ENCODE data around the gene EXOC6B. TPM values are rescaled to one million over a fixed set of nuclear protein-coding genes. Genes with fewer than 3 reads are reported as not detected.

EXOC6B gene
- total and polyA plus RNA-seq, 9 of the 15 experiments (the other 6 are each of a cell fraction or from before 2014, with no cell fraction given) = 0.28 to 4.2 (median 2.0) TPM

DNA sequence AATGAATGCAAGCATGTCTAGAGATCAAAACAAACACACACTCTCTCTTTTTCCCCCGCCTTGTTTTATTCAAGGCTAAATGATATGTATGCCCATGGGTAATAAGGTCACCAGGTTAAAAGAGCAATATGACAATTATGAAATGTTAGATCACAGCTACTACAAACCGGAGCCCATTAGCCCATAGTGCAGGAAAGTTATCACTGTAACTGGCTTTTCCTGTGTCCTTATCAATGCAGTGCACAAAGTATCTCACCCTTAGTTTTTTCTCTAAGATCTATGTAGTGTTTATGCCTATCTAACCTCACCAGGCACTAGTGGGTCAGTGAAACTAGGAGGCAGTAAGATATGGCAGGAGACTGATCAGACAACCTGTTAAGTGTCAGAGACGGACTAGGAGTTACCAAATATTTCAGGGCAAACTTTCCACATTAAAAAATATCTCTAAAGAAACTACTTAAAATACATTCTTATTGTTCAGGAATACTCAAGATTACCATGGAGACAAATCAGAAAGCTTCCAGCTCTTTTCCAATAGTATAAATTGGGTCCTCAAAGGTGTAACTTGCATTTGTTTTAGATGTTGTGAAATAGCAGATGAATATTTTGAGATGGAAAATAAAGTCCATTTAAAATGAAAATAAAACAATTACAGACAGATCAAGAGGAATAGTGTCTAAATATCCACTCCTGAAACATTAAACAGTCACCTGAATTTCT is 282.2 kb downstream of the EXOC6B start (continued):
- TF ChIP-seq, protein P1, sequence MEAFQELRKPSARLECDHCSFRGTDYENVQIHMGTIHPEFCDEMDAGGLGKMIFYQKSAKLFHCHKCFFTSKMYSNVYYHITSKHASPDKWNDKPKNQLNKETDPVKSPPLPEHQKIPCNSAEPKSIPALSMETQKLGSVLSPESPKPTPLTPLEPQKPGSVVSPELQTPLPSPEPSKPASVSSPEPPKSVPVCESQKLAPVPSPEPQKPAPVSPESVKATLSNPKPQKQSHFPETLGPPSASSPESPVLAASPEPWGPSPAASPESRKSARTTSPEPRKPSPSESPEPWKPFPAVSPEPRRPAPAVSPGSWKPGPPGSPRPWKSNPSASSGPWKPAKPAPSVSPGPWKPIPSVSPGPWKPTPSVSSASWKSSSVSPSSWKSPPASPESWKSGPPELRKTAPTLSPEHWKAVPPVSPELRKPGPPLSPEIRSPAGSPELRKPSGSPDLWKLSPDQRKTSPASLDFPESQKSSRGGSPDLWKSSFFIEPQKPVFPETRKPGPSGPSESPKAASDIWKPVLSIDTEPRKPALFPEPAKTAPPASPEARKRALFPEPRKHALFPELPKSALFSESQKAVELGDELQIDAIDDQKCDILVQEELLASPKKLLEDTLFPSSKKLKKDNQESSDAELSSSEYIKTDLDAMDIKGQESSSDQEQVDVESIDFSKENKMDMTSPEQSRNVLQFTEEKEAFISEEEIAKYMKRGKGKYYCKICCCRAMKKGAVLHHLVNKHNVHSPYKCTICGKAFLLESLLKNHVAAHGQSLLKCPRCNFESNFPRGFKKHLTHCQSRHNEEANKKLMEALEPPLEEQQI (IDR thresholded peaks at IDR 0.05) = peak; percentile 94
- TF ChIP-seq, protein P2, sequence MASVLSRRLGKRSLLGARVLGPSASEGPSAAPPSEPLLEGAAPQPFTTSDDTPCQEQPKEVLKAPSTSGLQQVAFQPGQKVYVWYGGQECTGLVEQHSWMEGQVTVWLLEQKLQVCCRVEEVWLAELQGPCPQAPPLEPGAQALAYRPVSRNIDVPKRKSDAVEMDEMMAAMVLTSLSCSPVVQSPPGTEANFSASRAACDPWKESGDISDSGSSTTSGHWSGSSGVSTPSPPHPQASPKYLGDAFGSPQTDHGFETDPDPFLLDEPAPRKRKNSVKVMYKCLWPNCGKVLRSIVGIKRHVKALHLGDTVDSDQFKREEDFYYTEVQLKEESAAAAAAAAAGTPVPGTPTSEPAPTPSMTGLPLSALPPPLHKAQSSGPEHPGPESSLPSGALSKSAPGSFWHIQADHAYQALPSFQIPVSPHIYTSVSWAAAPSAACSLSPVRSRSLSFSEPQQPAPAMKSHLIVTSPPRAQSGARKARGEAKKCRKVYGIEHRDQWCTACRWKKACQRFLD (CRISPR knock-in tag; IDR thresholded peaks at IDR 0.05) = peak; percentile 92
- TF ChIP-seq SP2 (IDR thresholded peaks at IDR 0.05; ENCODE audit: extremely low read depth, low read depth, low read length, poor library complexity, severe bottlenecking) (no peak), MCM7 (IDR thresholded peaks at IDR 0.05) (no peak), NFXL1 (CRISPR knock-in tag; IDR thresholded peaks at IDR 0.05) (no peak), PML (IDR thresholded peaks at IDR 0.05; ENCODE audit: low read length) (peak; percentile 98)
- TF ChIP-seq, protein P3, sequence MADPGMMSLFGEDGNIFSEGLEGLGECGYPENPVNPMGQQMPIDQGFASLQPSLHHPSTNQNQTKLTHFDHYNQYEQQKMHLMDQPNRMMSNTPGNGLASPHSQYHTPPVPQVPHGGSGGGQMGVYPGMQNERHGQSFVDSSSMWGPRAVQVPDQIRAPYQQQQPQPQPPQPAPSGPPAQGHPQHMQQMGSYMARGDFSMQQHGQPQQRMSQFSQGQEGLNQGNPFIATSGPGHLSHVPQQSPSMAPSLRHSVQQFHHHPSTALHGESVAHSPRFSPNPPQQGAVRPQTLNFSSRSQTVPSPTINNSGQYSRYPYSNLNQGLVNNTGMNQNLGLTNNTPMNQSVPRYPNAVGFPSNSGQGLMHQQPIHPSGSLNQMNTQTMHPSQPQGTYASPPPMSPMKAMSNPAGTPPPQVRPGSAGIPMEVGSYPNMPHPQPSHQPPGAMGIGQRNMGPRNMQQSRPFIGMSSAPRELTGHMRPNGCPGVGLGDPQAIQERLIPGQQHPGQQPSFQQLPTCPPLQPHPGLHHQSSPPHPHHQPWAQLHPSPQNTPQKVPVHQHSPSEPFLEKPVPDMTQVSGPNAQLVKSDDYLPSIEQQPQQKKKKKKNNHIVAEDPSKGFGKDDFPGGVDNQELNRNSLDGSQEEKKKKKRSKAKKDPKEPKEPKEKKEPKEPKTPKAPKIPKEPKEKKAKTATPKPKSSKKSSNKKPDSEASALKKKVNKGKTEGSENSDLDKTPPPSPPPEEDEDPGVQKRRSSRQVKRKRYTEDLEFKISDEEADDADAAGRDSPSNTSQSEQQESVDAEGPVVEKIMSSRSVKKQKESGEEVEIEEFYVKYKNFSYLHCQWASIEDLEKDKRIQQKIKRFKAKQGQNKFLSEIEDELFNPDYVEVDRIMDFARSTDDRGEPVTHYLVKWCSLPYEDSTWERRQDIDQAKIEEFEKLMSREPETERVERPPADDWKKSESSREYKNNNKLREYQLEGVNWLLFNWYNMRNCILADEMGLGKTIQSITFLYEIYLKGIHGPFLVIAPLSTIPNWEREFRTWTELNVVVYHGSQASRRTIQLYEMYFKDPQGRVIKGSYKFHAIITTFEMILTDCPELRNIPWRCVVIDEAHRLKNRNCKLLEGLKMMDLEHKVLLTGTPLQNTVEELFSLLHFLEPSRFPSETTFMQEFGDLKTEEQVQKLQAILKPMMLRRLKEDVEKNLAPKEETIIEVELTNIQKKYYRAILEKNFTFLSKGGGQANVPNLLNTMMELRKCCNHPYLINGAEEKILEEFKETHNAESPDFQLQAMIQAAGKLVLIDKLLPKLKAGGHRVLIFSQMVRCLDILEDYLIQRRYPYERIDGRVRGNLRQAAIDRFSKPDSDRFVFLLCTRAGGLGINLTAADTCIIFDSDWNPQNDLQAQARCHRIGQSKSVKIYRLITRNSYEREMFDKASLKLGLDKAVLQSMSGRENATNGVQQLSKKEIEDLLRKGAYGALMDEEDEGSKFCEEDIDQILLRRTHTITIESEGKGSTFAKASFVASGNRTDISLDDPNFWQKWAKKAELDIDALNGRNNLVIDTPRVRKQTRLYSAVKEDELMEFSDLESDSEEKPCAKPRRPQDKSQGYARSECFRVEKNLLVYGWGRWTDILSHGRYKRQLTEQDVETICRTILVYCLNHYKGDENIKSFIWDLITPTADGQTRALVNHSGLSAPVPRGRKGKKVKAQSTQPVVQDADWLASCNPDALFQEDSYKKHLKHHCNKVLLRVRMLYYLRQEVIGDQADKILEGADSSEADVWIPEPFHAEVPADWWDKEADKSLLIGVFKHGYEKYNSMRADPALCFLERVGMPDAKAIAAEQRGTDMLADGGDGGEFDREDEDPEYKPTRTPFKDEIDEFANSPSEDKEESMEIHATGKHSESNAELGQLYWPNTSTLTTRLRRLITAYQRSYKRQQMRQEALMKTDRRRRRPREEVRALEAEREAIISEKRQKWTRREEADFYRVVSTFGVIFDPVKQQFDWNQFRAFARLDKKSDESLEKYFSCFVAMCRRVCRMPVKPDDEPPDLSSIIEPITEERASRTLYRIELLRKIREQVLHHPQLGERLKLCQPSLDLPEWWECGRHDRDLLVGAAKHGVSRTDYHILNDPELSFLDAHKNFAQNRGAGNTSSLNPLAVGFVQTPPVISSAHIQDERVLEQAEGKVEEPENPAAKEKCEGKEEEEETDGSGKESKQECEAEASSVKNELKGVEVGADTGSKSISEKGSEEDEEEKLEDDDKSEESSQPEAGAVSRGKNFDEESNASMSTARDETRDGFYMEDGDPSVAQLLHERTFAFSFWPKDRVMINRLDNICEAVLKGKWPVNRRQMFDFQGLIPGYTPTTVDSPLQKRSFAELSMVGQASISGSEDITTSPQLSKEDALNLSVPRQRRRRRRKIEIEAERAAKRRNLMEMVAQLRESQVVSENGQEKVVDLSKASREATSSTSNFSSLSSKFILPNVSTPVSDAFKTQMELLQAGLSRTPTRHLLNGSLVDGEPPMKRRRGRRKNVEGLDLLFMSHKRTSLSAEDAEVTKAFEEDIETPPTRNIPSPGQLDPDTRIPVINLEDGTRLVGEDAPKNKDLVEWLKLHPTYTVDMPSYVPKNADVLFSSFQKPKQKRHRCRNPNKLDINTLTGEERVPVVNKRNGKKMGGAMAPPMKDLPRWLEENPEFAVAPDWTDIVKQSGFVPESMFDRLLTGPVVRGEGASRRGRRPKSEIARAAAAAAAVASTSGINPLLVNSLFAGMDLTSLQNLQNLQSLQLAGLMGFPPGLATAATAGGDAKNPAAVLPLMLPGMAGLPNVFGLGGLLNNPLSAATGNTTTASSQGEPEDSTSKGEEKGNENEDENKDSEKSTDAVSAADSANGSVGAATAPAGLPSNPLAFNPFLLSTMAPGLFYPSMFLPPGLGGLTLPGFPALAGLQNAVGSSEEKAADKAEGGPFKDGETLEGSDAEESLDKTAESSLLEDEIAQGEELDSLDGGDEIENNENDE (IDR thresholded peaks at IDR 0.05; ENCODE audit: low read depth, low read length) = no peak

All from K562 (cell line).